HG02885 (cell line): Measurements from ENCODE around the gene LMNTD2.

Source experiments
- ATAC-seq: cut with Tn5 transposase; IDR thresholded peaks from one replicate; pipeline ENCODE4 v1.9.1; 2021; ENCODE audit warnings: mild to moderate bottlenecking; ENCODE audit not compliant: unreplicated experiment, poor library complexity

LMNTD2 gene, protein sequence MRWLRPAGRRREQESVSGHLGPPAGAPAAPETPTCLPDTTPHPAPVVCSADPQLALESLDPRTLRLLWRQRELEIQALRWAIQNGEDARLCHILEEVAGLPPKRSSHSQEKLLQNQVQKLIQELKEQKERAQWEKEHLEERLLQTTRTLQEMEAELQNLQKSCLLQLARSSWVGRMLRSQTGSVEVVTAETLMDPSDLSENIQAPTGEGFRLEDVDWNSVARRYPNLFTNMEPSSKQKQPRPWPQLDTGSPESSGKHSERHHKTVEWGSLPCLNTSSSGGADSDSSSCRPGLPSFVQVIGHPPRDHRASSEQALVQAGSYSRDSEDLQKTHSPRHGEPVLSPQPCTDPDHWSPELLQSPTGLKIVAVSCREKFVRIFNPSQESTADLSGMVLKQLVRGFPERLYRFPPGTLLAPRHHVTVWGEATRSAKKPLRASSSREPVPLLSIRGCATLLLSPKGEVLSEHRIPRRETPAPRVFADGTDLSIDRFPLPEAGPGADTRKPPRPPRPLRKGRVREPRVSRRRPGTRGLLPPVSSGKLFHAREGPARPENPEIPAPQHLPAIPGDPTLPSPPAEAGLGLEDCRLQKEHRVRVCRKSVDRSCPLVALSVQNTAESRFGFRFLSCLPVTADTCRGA

GRCh38 chr11:560305-561147, at the start of gene LMNTD2, which contains the start of gene RASSF7:
LMNTD2 (minus strand) TSS chr11:560738; CDS start chr11:560716, 22 bp downstream.
RASSF7 (plus strand) TSS chr11:560970; CDS start chr11:561769, 799 bp downstream.
- ATAC-seq, result peak; percentile 89

- no peak for ATAC-seq
Measured at GRCh38 chr11:609341-609811, 48.8 kb upstream of the LMNTD2 start.

DNA sequence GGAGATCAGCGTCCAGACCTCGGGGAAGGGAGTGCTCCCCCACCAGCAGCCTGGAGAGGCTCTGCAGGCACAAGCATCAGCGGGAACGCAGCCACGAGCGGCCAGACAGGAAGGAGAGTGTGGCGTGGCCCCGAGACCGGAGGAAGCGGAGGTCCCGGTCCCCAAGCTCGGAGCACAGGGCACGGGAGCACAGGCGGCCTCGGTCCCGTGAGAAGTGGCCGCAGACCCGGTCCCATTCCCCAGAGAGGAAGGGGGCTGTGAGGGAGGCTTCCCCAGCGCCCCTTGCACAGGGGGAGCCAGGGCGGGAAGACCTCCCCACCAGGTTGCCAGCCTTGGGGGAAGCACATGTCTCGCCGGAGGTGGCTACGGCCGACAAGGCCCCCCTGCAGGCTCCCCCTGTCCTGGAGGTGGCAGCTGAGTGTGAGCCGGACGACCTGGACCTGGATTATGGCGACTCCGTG, 48.3 kb upstream of the LMNTD2 start:
- no peak for ATAC-seq

DNA sequence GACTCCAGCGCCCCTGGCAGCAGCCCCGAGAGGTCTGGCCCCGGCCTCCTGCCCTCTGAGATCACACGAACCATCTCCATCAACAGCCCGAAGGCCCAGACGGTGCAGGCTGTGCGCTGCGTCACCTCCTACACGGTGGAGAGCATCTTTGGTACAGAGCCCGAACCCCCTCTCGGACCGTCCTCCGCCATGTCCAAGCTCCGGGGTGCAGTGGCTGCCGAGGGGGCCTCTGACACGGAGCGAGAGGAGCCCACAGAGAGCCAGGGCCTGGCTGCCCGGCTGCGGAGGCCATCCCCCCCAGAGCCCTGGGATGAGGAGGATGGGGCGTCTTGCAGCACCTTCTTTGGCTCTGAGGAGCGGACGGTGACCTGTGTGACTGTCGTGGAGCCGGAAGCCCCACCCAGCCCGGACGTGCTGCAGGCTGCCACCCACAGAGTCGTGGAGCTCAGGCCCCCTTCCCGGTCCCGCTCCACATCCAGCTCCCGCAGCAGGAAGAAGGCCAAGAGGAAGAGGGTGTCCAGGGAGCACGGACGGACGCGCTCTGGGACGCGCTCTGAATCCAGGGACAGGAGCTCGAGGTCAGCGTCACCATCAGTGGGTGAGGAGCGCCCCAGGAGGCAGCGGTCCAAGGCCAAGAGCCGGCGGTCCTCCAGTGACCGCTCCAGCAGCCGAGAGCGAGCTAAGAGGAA, 47.6 kb upstream of the LMNTD2 start:
- ATAC-seq, result no peak

- ATAC-seq, result no peak
Measured at GRCh38 chr11:607020-607780, 46.7 kb upstream of the LMNTD2 start.

GRCh38 chr11:606245-606644, 45.7 kb upstream of the LMNTD2 start:
- no peak for ATAC-seq

- ATAC-seq, result no peak
Measured at GRCh38 chr11:605286-606129, 45.0 kb upstream of the LMNTD2 start.

DNA sequence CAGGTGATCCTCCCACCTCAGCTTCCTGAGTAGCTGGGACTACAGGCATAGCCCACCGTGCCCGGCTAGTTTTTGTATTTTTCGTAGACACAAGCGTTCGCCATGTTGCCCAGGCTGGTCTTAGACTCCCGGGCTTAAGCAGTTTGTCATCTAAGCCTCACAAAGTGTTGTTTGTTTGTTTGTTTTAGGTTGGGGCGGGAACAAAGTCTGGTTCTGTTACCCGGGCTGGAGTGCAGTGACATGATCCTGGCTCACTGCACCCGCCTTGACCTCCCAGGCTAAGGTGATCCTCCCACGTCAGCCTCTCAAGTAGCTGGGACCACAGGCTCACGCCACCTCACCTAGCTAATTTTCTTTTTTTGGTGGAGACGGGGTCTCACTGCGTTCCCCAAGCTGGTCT, 42.6 kb upstream of the LMNTD2 start:
- ATAC-seq, result no peak

GRCh38 chr11:601573-602245, 41.2 kb upstream of the LMNTD2 start:
- no peak for ATAC-seq

DNA sequence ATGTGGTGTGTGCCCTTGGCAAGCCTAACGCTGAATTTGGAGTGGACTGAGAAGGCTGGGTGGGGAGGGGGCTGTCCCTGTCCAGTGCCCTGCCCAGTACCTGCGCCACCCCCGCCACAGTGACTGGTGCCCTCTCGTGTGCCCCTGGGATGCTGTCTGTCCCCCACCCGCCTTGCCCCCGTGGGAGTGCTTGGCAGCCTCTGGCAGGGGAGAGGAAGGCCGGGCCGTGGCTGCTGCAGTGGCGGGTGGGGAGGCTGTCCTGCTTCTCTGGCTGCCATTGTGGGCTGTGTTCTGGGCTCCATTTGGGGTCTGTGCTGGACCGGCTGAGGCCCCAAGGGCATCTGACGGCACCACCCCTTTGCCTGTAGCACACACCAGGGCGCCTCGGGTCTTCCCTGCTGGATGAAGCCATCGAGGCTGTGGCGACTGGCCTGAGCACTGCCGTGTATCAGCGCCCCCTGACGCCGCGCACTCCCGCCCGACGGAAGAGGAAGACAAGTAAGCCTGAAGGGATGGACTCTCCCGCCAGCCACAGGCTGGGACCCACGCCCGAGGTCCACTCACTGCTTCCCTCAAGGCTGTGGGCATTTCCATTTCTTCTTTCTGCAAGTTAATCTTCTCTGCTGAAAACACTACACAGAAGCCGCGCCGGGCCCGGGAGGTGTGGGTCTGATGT, 37.6 kb upstream of the LMNTD2 start:
- ATAC-seq, result no peak

GRCh38 chr11:597166-597725, 36.7 kb upstream of the LMNTD2 start:
- ATAC-seq, result no peak

- ATAC-seq, result no peak
Measured at GRCh38 chr11:596374-596773, 35.8 kb upstream of the LMNTD2 start.

- ATAC-seq, result no peak
Measured at GRCh38 chr11:595400-595799, 34.9 kb upstream of the LMNTD2 start.

- no peak for ATAC-seq
Measured at GRCh38 chr11:593347-593746, 32.8 kb upstream of the LMNTD2 start.

- ATAC-seq, result no peak
Measured at GRCh38 chr11:592918-593317, 32.4 kb upstream of the LMNTD2 start.

DNA sequence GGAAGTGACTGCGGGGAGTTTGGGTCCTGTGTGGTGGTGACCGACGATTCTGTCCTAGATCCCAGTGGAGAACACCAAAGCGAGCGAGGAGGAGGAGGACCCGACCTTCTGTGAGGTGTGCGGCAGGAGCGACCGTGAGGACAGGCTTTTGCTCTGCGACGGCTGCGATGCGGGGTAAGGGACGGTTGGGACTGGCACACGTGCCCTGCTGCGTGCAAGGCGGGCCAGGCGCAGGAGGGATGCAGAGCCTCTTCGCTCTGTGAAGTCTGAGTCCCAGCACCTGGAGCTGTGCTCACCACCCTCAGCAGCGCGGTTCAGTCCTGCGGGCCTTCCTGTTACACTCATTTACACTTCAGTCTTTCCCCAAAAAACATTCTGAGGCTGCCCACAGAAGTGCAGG, 32.0 kb upstream of the LMNTD2 start:
- ATAC-seq, result no peak

GRCh38 chr11:590997-591396, 30.5 kb upstream of the LMNTD2 start:
- ATAC-seq, result no peak
